ENCODE measurements around the gene NTRK1.

The NTRK1 gene

GRCh38 chr1:156903328-156904091 lies 42.8 kb downstream of the NTRK1 start:
- ChIA-PET POLR2A (no interaction called here), CTCF (interaction anchor here (0.9 to 1.6 kb wide), 2 partner anchors 9 to 17 kb away, joined by 3 to 4 read pairs; partner anchors contain the start of gene LRRC71)
- H3K9me3 ChIP-seq (ENCODE audit: control extremely low read depth in 1 of 5, control insufficient read depth in 4 of 5, insufficient read depth in 2 of 5, low read depth in 1 of 5, low read length in 4 of 5): no peaks in the 10 kb centered on the region
- WGBS (ENCODE audit: insufficient coverage): 96% methylated on average over 15 of the region's 15 CpGs
- H3K4me1 ChIP-seq (ENCODE audit: control extremely low read depth in 1 of 4, control insufficient read depth in 4 of 4, insufficient read depth in 4 of 4, low read length in 3 of 4): peaks cover 6 to 60% (median 35%) of the 10 kb centered on the region in 4 experiments
- no peaks in the 10 kb centered on the region for H3K27me3 ChIP-seq (replicated peaks in 2 of 5; ENCODE audit: control insufficient read depth in 4 of 5, insufficient read depth in 5 of 5, low read length in 4 of 5)
- no peak overlapping the region for H3K27ac ChIP-seq (ENCODE audit: insufficient read depth in 1 of 2, low read depth in 1 of 2, low read length in 2 of 2, poor library complexity in 1 of 2, severe bottlenecking in 2 of 2)
- H3K4me3 ChIP-seq (ENCODE audit: control insufficient read depth in 1 of 7, extremely low read depth in 1 of 7, insufficient read depth in 4 of 7, low read depth in 2 of 7, low read length in 6 of 7): no peak overlapping the region
- peaks cover 0 to 31% (median 3%) of the 10 kb centered on the region in 4 experiments for H3K36me3 ChIP-seq (ENCODE audit: control insufficient read depth in 4 of 4, insufficient read depth in 4 of 4, low read length in 3 of 4)
- no peak for DNase-seq

- no peaks in the 10 kb centered on the region for H3K9me3 ChIP-seq (ENCODE audit: control extremely low read depth in 1 of 5, control insufficient read depth in 4 of 5, insufficient read depth in 2 of 5, low read depth in 1 of 5, low read length in 4 of 5)
- no peak overlapping the region for H3K4me3 ChIP-seq (ENCODE audit: control insufficient read depth in 1 of 7, extremely low read depth in 1 of 7, insufficient read depth in 4 of 7, low read depth in 2 of 7, low read length in 6 of 7)
- H3K4me1 ChIP-seq (ENCODE audit: control extremely low read depth in 1 of 4, control insufficient read depth in 4 of 4, insufficient read depth in 4 of 4, low read length in 3 of 4): peaks cover 0 to 52% (median 26%) of the 10 kb centered on the region in 4 experiments
- 95% methylated on average over 13 of the region's 19 CpGs for WGBS (ENCODE audit: insufficient coverage)
- no peak for DNase-seq
- ChIA-PET CTCF (interaction anchor here (0.9 to 1.6 kb wide), 2 partner anchors 10 to 17 kb away, joined by 3 to 4 read pairs; partner anchors contain the start of gene LRRC71), POLR2A (no interaction called here)
- H3K27ac ChIP-seq (ENCODE audit: insufficient read depth in 1 of 2, low read depth in 1 of 2, low read length in 2 of 2, poor library complexity in 1 of 2, severe bottlenecking in 2 of 2): no peak overlapping the region
- no peaks in the 10 kb centered on the region for H3K27me3 ChIP-seq (replicated peaks in 2 of 5; ENCODE audit: control insufficient read depth in 4 of 5, insufficient read depth in 5 of 5, low read length in 4 of 5)
- peaks cover 0 to 39% (median 3%) of the 10 kb centered on the region in 4 experiments for H3K36me3 ChIP-seq (ENCODE audit: control insufficient read depth in 4 of 4, insufficient read depth in 4 of 4, low read length in 3 of 4)
Observed at GRCh38 chr1:156904187-156904959, 43.7 kb downstream of the NTRK1 start.

GRCh38 chr1:156905176-156905575 lies 44.5 kb downstream of the NTRK1 start:
- no peak overlapping the region for H3K4me3 ChIP-seq (ENCODE audit: control insufficient read depth in 1 of 7, extremely low read depth in 1 of 7, insufficient read depth in 4 of 7, low read depth in 2 of 7, low read length in 6 of 7)
- ChIA-PET CTCF (interaction anchor here (1.0 to 1.6 kb wide), 2 partner anchors 9 to 16 kb away, joined by 3 read pairs; partner anchors contain the start of gene LRRC71), POLR2A (no interaction called here)
- H3K9me3 ChIP-seq (ENCODE audit: control extremely low read depth in 1 of 5, control insufficient read depth in 4 of 5, insufficient read depth in 2 of 5, low read depth in 1 of 5, low read length in 4 of 5): no peaks in the 10 kb centered on the region
- no peak overlapping the region for H3K27ac ChIP-seq (ENCODE audit: insufficient read depth in 1 of 2, low read depth in 1 of 2, low read length in 2 of 2, poor library complexity in 1 of 2, severe bottlenecking in 2 of 2)
- no peaks in the 10 kb centered on the region for H3K27me3 ChIP-seq (replicated peaks in 2 of 5; ENCODE audit: control insufficient read depth in 4 of 5, insufficient read depth in 5 of 5, low read length in 4 of 5)
- DNase-seq: no peak
- H3K36me3 ChIP-seq (ENCODE audit: control insufficient read depth in 4 of 4, insufficient read depth in 4 of 4, low read length in 3 of 4): peaks cover 0 to 42% (median 3%) of the 10 kb centered on the region in 4 experiments
- WGBS (ENCODE audit: insufficient coverage): 90% methylated on average over 16 of the region's 16 CpGs
- peaks cover 0 to 45% (median 18%) of the 10 kb centered on the region in 4 experiments for H3K4me1 ChIP-seq (ENCODE audit: control extremely low read depth in 1 of 4, control insufficient read depth in 4 of 4, insufficient read depth in 4 of 4, low read length in 3 of 4)

- Histone ChIP-seq H3K27ac (ENCODE audit: insufficient read depth in 1 of 2, low read depth in 1 of 2, low read length in 2 of 2, poor library complexity in 1 of 2, severe bottlenecking in 2 of 2) (no peak overlapping the region), H3K27me3 (replicated peaks in 2 of 5; ENCODE audit: control insufficient read depth in 4 of 5, insufficient read depth in 5 of 5, low read length in 4 of 5) (no peaks in the 10 kb centered on the region), H3K4me1 (ENCODE audit: control extremely low read depth in 1 of 4, control insufficient read depth in 4 of 4, insufficient read depth in 4 of 4, low read length in 3 of 4) (peaks cover 0 to 45% (median 14%) of the 10 kb centered on the region in 4 experiments), H3K9me3 (ENCODE audit: control extremely low read depth in 1 of 5, control insufficient read depth in 4 of 5, insufficient read depth in 2 of 5, low read depth in 1 of 5, low read length in 4 of 5) (no peaks in the 10 kb centered on the region), H3K36me3 (ENCODE audit: control insufficient read depth in 4 of 4, insufficient read depth in 4 of 4, low read length in 3 of 4) (peaks cover 0 to 42% (median 3%) of the 10 kb centered on the region in 4 experiments), H3K4me3 (ENCODE audit: control insufficient read depth in 1 of 7, extremely low read depth in 1 of 7, insufficient read depth in 4 of 7, low read depth in 2 of 7, low read length in 6 of 7) (no peak overlapping the region)
- POLR2A ChIA-PET: no interaction called here
- WGBS (ENCODE audit: insufficient coverage): 67% methylated on average over 4 of the region's 4 CpGs
- DNase-seq: no peak
- CTCF ChIA-PET: interaction anchor here (1.0 kb wide), 1 partner anchor 8 kb away, joined by 3 read pairs; no protein-coding TSS in a partner anchor
Observed at GRCh38 chr1:156905651-156906050, 45.0 kb downstream of the NTRK1 start.

- ChIA-PET POLR2A (no interaction called here), CTCF (no interaction called here)
- Histone ChIP-seq H3K27ac (ENCODE audit: insufficient read depth in 1 of 2, low read depth in 1 of 2, low read length in 2 of 2, poor library complexity in 1 of 2, severe bottlenecking in 2 of 2) (no peak overlapping the region), H3K4me3 (ENCODE audit: control insufficient read depth in 1 of 7, extremely low read depth in 1 of 7, insufficient read depth in 4 of 7, low read depth in 2 of 7, low read length in 6 of 7) (no peak overlapping the region), H3K27me3 (replicated peaks in 2 of 5; ENCODE audit: control insufficient read depth in 4 of 5, insufficient read depth in 5 of 5, low read length in 4 of 5) (no peaks in the 10 kb centered on the region), H3K36me3 (ENCODE audit: control insufficient read depth in 4 of 4, insufficient read depth in 4 of 4, low read length in 3 of 4) (peaks cover 0 to 42% (median 3%) of the 10 kb centered on the region in 4 experiments), H3K4me1 (ENCODE audit: control extremely low read depth in 1 of 4, control insufficient read depth in 4 of 4, insufficient read depth in 4 of 4, low read length in 3 of 4) (peaks cover 0 to 41% (median 11%) of the 10 kb centered on the region in 4 experiments), H3K9me3 (ENCODE audit: control extremely low read depth in 1 of 5, control insufficient read depth in 4 of 5, insufficient read depth in 2 of 5, low read depth in 1 of 5, low read length in 4 of 5) (no peaks in the 10 kb centered on the region)
- 100% methylated on average over 9 of the region's 16 CpGs for WGBS (ENCODE audit: insufficient coverage)
- no peak for DNase-seq
Observed at GRCh38 chr1:156906206-156906906, 45.7 kb downstream of the NTRK1 start.

- Histone ChIP-seq H3K27me3 (replicated peaks in 2 of 5; ENCODE audit: control insufficient read depth in 4 of 5, insufficient read depth in 5 of 5, low read length in 4 of 5) (no peaks in the 10 kb centered on the region), H3K4me1 (ENCODE audit: control extremely low read depth in 1 of 4, control insufficient read depth in 4 of 4, insufficient read depth in 4 of 4, low read length in 3 of 4) (peaks cover 0 to 51% (median 16%) of the 10 kb centered on the region in 4 experiments), H3K4me3 (ENCODE audit: control insufficient read depth in 1 of 7, extremely low read depth in 1 of 7, insufficient read depth in 4 of 7, low read depth in 2 of 7, low read length in 6 of 7) (no peak overlapping the region), H3K27ac (ENCODE audit: insufficient read depth in 1 of 2, low read depth in 1 of 2, low read length in 2 of 2, poor library complexity in 1 of 2, severe bottlenecking in 2 of 2) (no peak overlapping the region), H3K36me3 (ENCODE audit: control insufficient read depth in 4 of 4, insufficient read depth in 4 of 4, low read length in 3 of 4) (peaks cover 0 to 56% (median 5%) of the 10 kb centered on the region in 4 experiments), H3K9me3 (ENCODE audit: control extremely low read depth in 1 of 5, control insufficient read depth in 4 of 5, insufficient read depth in 2 of 5, low read depth in 1 of 5, low read length in 4 of 5) (no peaks in the 10 kb centered on the region)
- DNase-seq: no peak
- POLR2A ChIA-PET: no interaction called here
- WGBS (ENCODE audit: insufficient coverage): 96% methylated on average over 25 of the region's 29 CpGs
- CTCF ChIA-PET: interaction anchor here (0.6 kb wide), 1 partner anchor 41 kb away, joined by 3 read pairs; no protein-coding TSS in a partner anchor
Observed at GRCh38 chr1:156908541-156908940, 47.9 kb downstream of the NTRK1 start.

Measured in common myeloid progenitor, CD34-positive (primary cell).